Measurements from ENCODE around the gene SHROOM3.

DNA sequence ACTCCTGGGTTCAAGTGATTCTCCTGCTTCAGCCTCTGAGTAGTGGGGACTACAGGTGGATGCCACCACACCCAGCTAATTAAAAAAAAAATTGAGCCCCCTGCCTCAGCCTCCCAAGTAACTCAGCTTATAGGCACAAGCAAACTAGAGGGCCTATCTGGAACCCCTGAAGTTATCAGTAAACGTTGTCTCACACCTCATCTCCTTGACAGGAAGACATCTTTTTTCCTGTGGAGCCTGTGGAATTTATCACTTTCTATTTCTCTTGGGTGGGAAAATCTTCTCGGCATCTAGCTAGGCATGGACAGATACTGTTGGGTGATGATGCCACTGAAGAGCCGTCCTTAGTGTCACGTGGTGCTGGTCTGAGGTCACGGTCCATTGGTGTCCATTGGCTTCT is 291.6 kb downstream of the SHROOM3 start:
- TF ChIP-seq CSRNP3 (CRISPR knock-in tag; IDR thresholded peaks at IDR 0.05) = no peak
- no peak for TF ChIP-seq ZFP3 (CRISPR knock-in tag; IDR thresholded peaks at IDR 0.05)
- no peak for TF ChIP-seq PPARA (CRISPR knock-in tag; IDR thresholded peaks at IDR 0.05; ENCODE audit: borderline replicate concordance)
- TF ChIP-seq SNAI2 (CRISPR knock-in tag; IDR thresholded peaks at IDR 0.05) = no peak
- no peak for TF ChIP-seq ZNF565 (CRISPR knock-in tag; conservative IDR thresholded peaks at IDR 0.05; ENCODE audit: low read depth)
